NT2/D1 (cell line): Measurements from ENCODE around the gene FCRL5.
"Not testable (repeated sequence)": the region's sequence is repeated elsewhere in the genome, so short reads cannot be mapped to it uniquely, and the experiment has no call there.

Experiments used
- SUZ12 ChIP-seq: IDR thresholded peaks from 2 replicates; pipeline ENCODE4 v1.6.1; 2011; ENCODE audit not compliant: insufficient read length, insufficient read depth; ENCODE audit errors: extremely low read depth
- YY1 ChIP-seq: IDR thresholded peaks from 2 replicates; pipeline ENCODE4 v1.6.1; 2011; ENCODE audit not compliant: insufficient read length, insufficient read depth
- ZNF274 ChIP-seq: IDR thresholded peaks from 2 replicates; pipeline ENCODE4 v1.6.1; 2011; ENCODE audit warnings: mild to moderate bottlenecking, low read depth, low read length

- not testable (repeated sequence) for TF ChIP-seq ZNF274, SUZ12, YY1
Observed at GRCh38 chr1:157548081-157548480, 4.2 kb downstream of the FCRL5 start.
